Dendritic cell treated with granulocyte-macrophage colony-stimulating factor and Interleukin-4, amounts not matched to agents 40 ng/mL and 50 ng/mL, for 4 days (primary cell): ENCODE measurements around the gene PTPRE.
"Not testable (repeated sequence)": the region's sequence is repeated elsewhere in the genome, so short reads cannot be mapped to it uniquely, and the experiment has no call there.

Experiments
- H3K27ac Mint-ChIP-seq: one replicate; pipeline ENCODE4 v1.8.0; 2022; ENCODE audit warnings: mild to moderate bottlenecking, mixed read lengths
- H3K27me3 Mint-ChIP-seq: one replicate; pipeline ENCODE4 v1.8.0; 2022; ENCODE audit warnings: mild to moderate bottlenecking, mixed read lengths
- H3K36me3 Mint-ChIP-seq: one replicate; pipeline ENCODE4 v1.8.0; 2022; ENCODE audit warnings: low read depth, mixed read lengths
- H3K4me1 Mint-ChIP-seq: one replicate; pipeline ENCODE4 v1.8.0; 2022; ENCODE audit warnings: low read depth, mixed read lengths
- H3K4me3 Mint-ChIP-seq: one replicate; pipeline ENCODE4 v1.8.0; 2022; ENCODE audit warnings: mild to moderate bottlenecking, moderate library complexity, mixed read lengths
- H3K9me3 Mint-ChIP-seq: one replicate; pipeline ENCODE4 v1.8.0; 2022; ENCODE audit warnings: mixed read lengths
- intact Hi-C: fragments of 100-400 bp; cut with micrococcal nuclease; formaldehyde crosslinking; loops from one replicate; pipeline ENCODE4 v1.15.0; 2022

PTPRE gene

GRCh38 chr10:127984945-127985344 is 78.0 kb downstream of the PTPRE start:
- intact Hi-C loops = no loop called here
- Mint-ChIP-seq H3K36me3 (peaks cover 12% of the 10 kb centered on the region), H3K27me3 (no peaks in the 10 kb centered on the region), H3K4me1 (peaks cover 50% of the 10 kb centered on the region), H3K4me3 (no peak overlapping the region), H3K27ac (no peak overlapping the region), H3K9me3 (no peaks in the 10 kb centered on the region)

GRCh38 chr10:127986531-127987466 is 79.9 kb downstream of the PTPRE start:
- Mint-ChIP-seq H3K4me3 (no peak overlapping the region), H3K9me3 (no peaks in the 10 kb centered on the region), H3K4me1 (peaks cover 65% of the 10 kb centered on the region), H3K27ac (peak overlapping the region; percentile 20), H3K36me3 (peaks cover 12% of the 10 kb centered on the region), H3K27me3 (no peaks in the 10 kb centered on the region)
- intact Hi-C loops = no loop called here

- H3K36me3 Mint-ChIP-seq = peaks cover 12% of the 10 kb centered on the region
- H3K4me1 Mint-ChIP-seq = peaks cover 69% of the 10 kb centered on the region
- intact Hi-C loops = no loop called here
- no peaks in the 10 kb centered on the region for H3K27me3 Mint-ChIP-seq
- H3K27ac Mint-ChIP-seq = no peak overlapping the region
- no peak overlapping the region for H3K4me3 Mint-ChIP-seq
- no peaks in the 10 kb centered on the region for H3K9me3 Mint-ChIP-seq
These were observed 80.8 kb downstream of the PTPRE start for GRCh38 chr10:127987467-127988380.

GRCh38 chr10:127989481-127990012 is 82.6 kb downstream of the PTPRE start:
- no peaks in the 10 kb centered on the region for H3K27me3 Mint-ChIP-seq
- no peak overlapping the region for H3K4me3 Mint-ChIP-seq
- peaks cover 4% of the 10 kb centered on the region for H3K36me3 Mint-ChIP-seq
- intact Hi-C loops = no loop called here
- no peaks in the 10 kb centered on the region for H3K9me3 Mint-ChIP-seq
- peaks cover 57% of the 10 kb centered on the region for H3K4me1 Mint-ChIP-seq
- H3K27ac Mint-ChIP-seq = no peak overlapping the region

- H3K4me3 Mint-ChIP-seq, H3K27me3 Mint-ChIP-seq, intact Hi-C loops, H3K36me3 Mint-ChIP-seq, H3K9me3 Mint-ChIP-seq, H3K27ac Mint-ChIP-seq: not testable (repeated sequence)
- peaks cover 51% of the 10 kb centered on the region for H3K4me1 Mint-ChIP-seq
These were observed 83.4 kb downstream of the PTPRE start for GRCh38 chr10:127990132-127990788.

GRCh38 chr10:127990846-127991542 is 84.1 kb downstream of the PTPRE start:
- peaks cover 54% of the 10 kb centered on the region for H3K4me1 Mint-ChIP-seq
- intact Hi-C loops = no loop called here

GRCh38 chr10:127991543-127992255 is 84.8 kb downstream of the PTPRE start:
- no peaks in the 10 kb centered on the region for H3K36me3 Mint-ChIP-seq
- H3K27me3 Mint-ChIP-seq = no peaks in the 10 kb centered on the region
- H3K4me3 Mint-ChIP-seq = no peak overlapping the region
- no peak overlapping the region for H3K27ac Mint-ChIP-seq
- intact Hi-C loops = no loop called here
- peaks cover 56% of the 10 kb centered on the region for H3K4me1 Mint-ChIP-seq
- no peaks in the 10 kb centered on the region for H3K9me3 Mint-ChIP-seq

More at GRCh38 chr10:127990846-127991542, 84.1 kb downstream of the PTPRE start:
- Mint-ChIP-seq H3K4me3 (no peak overlapping the region), H3K27ac (no peak overlapping the region), H3K9me3 (no peaks in the 10 kb centered on the region), H3K27me3 (no peaks in the 10 kb centered on the region), H3K36me3 (no peaks in the 10 kb centered on the region)

GRCh38 chr10:127992376-127992775 is 85.5 kb downstream of the PTPRE start:
- H3K36me3 Mint-ChIP-seq = no peaks in the 10 kb centered on the region
- peaks cover 57% of the 10 kb centered on the region for H3K4me1 Mint-ChIP-seq
- no peaks in the 10 kb centered on the region for H3K9me3 Mint-ChIP-seq
- H3K27ac Mint-ChIP-seq = no peak overlapping the region
- no peak overlapping the region for H3K4me3 Mint-ChIP-seq
- no peaks in the 10 kb centered on the region for H3K27me3 Mint-ChIP-seq
- intact Hi-C loops = no loop called here

- intact Hi-C loops = no loop called here
- Mint-ChIP-seq H3K4me1 (peaks cover 59% of the 10 kb centered on the region), H3K27me3 (no peaks in the 10 kb centered on the region), H3K36me3 (no peaks in the 10 kb centered on the region), H3K27ac (no peak overlapping the region), H3K4me3 (no peak overlapping the region), H3K9me3 (no peaks in the 10 kb centered on the region)
These were observed 86.3 kb downstream of the PTPRE start for GRCh38 chr10:127993056-127993690.

- Mint-ChIP-seq H3K27ac (no peak overlapping the region), H3K9me3 (no peaks in the 10 kb centered on the region), H3K4me1 (peaks cover 43% of the 10 kb centered on the region), H3K27me3 (no peaks in the 10 kb centered on the region), H3K4me3 (no peak overlapping the region), H3K36me3 (no peaks in the 10 kb centered on the region)
- intact Hi-C loops = no loop called here
These were observed 89.0 kb downstream of the PTPRE start for GRCh38 chr10:127995939-127996338.

- Mint-ChIP-seq H3K27me3 (no peaks in the 10 kb centered on the region), H3K4me3 (no peak overlapping the region), H3K27ac (no peak overlapping the region), H3K36me3 (no peaks in the 10 kb centered on the region), H3K4me1 (peaks cover 40% of the 10 kb centered on the region), H3K9me3 (no peaks in the 10 kb centered on the region)
- intact Hi-C loops = no loop called here
These were observed 89.7 kb downstream of the PTPRE start for GRCh38 chr10:127996586-127996985.

- no peaks in the 10 kb centered on the region for H3K36me3 Mint-ChIP-seq
- no peak overlapping the region for H3K4me3 Mint-ChIP-seq
- H3K27ac Mint-ChIP-seq = no peak overlapping the region
- H3K27me3 Mint-ChIP-seq = no peaks in the 10 kb centered on the region
- no peaks in the 10 kb centered on the region for H3K9me3 Mint-ChIP-seq
- H3K4me1 Mint-ChIP-seq = peaks cover 40% of the 10 kb centered on the region
- intact Hi-C loops = no loop called here
These were observed 90.4 kb downstream of the PTPRE start for GRCh38 chr10:127997271-127997670.
